K562 (cell line): ENCODE measurements around the gene NELL1. TPM values are rescaled to one million over a fixed set of nuclear protein-coding genes. Genes with fewer than 3 reads are reported as not detected.

ENCODE experiments used
- polyA plus RNA-seq, 8 experiments: library from polyadenylated mRNA; depleted of rRNA in 4 of 8; stranded (reverse) in 5 of 8; unstranded in 3 of 8; fragments of >200 nt; fragmentation: Nextera tagmentation in 2 of 8; fragmentation: Illumina TruSeq in 1 of 8; extraction: Ambion mirVana in 2 of 8; extraction: Trizol in 1 of 8; gene quantifications; 2 replicates each; pipeline versions ENCODE4 v1.2.1 to v1.2.3, GENCODE V29; 2011 to 2014; ENCODE audit warnings: inconsistent platforms in 1 of 8, missing spikeins in 1 of 8
- total RNA-seq, 7 experiments: library from RNA; depleted of rRNA in 6 of 7; stranded (reverse); fragments of >200 nt in 6 of 7; fragmentation: Illumina TruSeq in 2 of 7; extraction: Trizol in 2 of 7; gene quantifications; 2 replicates each; pipeline versions ENCODE4 v1.2.1 to v1.2.3, GENCODE V29; 2011 to 2021; ENCODE audit warnings: low replicate concordance in 1 of 7
- TF ChIP-seq, protein P1 (sequence below): fragments of 200-600 bp; sonication (generic); IDR thresholded peaks from one replicate; pipeline ENCODE4 v1.6.1; 2012; ENCODE audit warnings: mild to moderate bottlenecking, low read depth, low read length, inconsistent platforms

NELL1 gene
- total and polyA plus RNA-seq, 9 of the 15 experiments (the other 6 are each of a cell fraction or from before 2014, with no cell fraction given) = not detected

DNA sequence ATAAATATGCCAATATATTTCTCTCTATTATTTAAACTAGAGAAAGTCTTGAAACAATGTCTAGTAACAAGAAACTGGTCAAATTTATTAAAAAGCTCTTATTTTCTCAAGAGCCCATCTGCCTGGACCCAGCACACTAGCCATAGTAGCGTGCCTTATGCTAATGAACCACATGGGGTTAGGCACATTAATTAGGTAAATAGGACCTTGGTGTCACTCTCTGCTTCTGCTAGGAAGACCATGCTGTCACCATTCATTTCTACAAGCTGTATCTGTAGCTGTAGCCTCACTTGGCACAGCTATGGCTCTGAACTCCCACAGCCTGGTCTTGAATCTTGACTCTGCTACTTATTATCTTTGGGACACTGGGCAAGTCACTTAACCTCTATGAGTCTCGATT is 390.5 kb downstream of the NELL1 start (continued):
- TF ChIP-seq, protein P1, sequence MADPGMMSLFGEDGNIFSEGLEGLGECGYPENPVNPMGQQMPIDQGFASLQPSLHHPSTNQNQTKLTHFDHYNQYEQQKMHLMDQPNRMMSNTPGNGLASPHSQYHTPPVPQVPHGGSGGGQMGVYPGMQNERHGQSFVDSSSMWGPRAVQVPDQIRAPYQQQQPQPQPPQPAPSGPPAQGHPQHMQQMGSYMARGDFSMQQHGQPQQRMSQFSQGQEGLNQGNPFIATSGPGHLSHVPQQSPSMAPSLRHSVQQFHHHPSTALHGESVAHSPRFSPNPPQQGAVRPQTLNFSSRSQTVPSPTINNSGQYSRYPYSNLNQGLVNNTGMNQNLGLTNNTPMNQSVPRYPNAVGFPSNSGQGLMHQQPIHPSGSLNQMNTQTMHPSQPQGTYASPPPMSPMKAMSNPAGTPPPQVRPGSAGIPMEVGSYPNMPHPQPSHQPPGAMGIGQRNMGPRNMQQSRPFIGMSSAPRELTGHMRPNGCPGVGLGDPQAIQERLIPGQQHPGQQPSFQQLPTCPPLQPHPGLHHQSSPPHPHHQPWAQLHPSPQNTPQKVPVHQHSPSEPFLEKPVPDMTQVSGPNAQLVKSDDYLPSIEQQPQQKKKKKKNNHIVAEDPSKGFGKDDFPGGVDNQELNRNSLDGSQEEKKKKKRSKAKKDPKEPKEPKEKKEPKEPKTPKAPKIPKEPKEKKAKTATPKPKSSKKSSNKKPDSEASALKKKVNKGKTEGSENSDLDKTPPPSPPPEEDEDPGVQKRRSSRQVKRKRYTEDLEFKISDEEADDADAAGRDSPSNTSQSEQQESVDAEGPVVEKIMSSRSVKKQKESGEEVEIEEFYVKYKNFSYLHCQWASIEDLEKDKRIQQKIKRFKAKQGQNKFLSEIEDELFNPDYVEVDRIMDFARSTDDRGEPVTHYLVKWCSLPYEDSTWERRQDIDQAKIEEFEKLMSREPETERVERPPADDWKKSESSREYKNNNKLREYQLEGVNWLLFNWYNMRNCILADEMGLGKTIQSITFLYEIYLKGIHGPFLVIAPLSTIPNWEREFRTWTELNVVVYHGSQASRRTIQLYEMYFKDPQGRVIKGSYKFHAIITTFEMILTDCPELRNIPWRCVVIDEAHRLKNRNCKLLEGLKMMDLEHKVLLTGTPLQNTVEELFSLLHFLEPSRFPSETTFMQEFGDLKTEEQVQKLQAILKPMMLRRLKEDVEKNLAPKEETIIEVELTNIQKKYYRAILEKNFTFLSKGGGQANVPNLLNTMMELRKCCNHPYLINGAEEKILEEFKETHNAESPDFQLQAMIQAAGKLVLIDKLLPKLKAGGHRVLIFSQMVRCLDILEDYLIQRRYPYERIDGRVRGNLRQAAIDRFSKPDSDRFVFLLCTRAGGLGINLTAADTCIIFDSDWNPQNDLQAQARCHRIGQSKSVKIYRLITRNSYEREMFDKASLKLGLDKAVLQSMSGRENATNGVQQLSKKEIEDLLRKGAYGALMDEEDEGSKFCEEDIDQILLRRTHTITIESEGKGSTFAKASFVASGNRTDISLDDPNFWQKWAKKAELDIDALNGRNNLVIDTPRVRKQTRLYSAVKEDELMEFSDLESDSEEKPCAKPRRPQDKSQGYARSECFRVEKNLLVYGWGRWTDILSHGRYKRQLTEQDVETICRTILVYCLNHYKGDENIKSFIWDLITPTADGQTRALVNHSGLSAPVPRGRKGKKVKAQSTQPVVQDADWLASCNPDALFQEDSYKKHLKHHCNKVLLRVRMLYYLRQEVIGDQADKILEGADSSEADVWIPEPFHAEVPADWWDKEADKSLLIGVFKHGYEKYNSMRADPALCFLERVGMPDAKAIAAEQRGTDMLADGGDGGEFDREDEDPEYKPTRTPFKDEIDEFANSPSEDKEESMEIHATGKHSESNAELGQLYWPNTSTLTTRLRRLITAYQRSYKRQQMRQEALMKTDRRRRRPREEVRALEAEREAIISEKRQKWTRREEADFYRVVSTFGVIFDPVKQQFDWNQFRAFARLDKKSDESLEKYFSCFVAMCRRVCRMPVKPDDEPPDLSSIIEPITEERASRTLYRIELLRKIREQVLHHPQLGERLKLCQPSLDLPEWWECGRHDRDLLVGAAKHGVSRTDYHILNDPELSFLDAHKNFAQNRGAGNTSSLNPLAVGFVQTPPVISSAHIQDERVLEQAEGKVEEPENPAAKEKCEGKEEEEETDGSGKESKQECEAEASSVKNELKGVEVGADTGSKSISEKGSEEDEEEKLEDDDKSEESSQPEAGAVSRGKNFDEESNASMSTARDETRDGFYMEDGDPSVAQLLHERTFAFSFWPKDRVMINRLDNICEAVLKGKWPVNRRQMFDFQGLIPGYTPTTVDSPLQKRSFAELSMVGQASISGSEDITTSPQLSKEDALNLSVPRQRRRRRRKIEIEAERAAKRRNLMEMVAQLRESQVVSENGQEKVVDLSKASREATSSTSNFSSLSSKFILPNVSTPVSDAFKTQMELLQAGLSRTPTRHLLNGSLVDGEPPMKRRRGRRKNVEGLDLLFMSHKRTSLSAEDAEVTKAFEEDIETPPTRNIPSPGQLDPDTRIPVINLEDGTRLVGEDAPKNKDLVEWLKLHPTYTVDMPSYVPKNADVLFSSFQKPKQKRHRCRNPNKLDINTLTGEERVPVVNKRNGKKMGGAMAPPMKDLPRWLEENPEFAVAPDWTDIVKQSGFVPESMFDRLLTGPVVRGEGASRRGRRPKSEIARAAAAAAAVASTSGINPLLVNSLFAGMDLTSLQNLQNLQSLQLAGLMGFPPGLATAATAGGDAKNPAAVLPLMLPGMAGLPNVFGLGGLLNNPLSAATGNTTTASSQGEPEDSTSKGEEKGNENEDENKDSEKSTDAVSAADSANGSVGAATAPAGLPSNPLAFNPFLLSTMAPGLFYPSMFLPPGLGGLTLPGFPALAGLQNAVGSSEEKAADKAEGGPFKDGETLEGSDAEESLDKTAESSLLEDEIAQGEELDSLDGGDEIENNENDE = no peak
- TF ChIP-seq, all 486 proteins: peak for 0
